ENCODE results near the gene UCN. TPM values are rescaled to one million over a fixed set of nuclear protein-coding genes. Genes with fewer than 3 reads are reported as not detected.
"Not testable (repeated sequence)": the region's sequence is repeated elsewhere in the genome, so short reads cannot be mapped to it uniquely, and the experiment has no call there.

Gene UCN
- polyA plus RNA-seq, 10 donors, result 0.44 to 2.1 (median 1.2) TPM

DNA sequence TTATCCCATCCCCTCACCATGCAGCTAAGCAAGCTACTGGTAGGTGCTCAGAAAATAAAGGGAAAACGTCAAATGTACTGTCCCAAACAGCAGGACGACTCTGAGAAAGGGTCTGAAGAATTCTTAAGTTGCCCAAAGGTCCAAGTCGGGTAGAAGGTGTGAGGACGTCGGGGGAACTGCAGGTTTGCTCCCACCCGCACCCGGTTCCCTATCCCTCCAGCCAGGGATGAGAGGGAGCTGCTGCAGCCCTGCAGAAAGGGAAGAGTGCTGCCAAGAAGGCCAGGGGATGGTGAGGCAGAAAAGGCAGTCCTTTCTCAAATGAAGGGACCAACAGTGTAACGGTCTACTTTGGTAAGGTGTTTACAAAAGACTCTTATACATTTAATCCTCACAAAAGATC is 6.9 kb upstream of the UCN start:
- DNase-seq, result no peak

DNA sequence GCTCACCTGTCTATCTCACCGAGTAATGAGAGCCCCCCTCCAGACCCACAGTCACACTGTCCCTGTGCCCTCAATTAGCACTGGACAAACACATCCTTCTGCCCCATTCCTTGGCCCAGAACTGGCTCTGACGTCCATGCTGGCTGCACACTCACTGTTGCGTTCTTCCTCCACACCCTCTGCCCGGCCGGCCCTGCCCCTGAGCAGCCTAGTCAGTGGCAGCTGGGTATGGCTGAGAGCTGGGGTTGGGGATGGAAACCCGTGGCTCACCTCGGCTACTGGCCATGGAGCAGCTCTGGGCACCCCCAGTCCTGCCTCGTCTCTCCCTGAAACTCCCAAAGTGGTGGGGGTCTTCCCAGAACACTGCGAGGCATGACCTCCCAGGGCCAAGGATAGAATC is 6.5 kb upstream of the UCN start:
- no peak for DNase-seq

DNA sequence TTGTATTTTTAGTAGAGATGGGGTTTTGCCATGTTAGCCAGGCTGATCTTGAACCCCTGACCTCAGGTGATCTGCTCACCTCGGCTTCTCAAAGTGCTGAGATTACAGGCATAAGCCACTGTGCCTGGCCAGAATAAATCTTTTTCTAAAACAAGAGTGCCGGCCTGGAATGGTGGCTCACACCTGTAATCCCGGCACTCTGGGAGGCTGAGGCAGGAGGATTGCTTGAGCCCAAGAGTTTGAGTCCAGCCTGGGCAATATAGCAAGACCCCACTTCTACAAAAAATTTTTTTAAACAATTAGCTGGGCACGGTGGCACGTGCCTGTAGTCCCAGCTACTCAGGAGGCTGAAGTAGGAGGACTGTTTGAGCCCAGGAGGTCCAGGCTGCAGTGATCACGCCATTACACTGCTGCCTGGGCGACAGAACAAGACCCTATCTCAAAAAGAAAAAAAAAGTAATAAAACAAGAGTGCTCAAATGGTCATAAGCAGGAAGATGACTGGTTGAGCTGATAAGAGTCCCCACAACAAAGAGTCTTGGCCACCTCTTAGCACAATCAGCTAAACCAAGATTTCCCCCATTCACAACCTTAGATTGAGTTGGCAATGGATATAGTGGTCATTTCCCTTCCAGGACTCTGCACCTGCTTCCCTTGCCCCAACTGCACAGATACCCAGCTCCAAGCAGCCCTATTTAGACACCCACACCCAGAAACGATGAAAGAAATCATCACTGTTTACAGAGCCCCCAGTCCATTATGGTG is 5.8 kb upstream of the UCN start:
- DNase-seq, result no peak

DNA sequence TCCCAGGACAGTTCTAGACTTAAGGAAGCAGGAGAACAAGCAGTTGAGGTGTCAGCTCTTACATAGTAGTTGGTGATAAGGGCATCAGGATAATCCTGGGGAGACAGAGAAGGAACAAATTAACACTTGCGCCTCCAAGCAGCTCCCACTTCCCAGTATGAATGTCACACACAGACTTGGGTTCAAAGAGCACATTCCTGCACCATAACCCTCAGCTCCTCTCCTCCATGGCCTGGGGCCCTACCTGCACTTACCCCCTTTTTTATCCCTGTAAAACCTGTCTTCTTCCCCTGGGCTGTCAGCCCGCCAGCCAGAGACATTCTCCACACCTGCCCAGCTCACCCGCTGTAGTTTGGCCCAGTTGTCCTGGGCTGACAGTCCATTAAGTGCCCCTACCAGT is 3.9 kb upstream of the UCN start:
- DNase-seq, result no peak

DNA sequence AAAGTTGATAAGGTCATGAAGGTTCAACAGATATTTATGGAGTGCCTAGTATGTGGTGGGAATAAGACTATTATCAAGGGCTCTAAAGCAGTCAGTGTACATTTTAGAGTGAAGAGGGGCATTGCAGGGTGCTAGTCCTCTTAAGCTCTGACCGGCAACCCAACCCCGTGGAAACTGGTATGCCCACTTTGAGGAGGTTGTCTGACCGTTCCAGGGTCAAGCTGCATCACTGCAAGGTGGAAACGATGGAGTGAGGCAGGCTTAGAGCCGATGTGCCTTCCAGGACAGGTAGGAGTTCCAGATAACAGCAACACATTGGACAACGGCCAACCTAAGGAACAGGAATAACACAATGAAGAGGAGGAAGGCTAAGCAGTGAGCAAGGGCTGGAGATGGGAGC is 1.4 kb upstream of the UCN start:
- DNase-seq, result no peak

DNA sequence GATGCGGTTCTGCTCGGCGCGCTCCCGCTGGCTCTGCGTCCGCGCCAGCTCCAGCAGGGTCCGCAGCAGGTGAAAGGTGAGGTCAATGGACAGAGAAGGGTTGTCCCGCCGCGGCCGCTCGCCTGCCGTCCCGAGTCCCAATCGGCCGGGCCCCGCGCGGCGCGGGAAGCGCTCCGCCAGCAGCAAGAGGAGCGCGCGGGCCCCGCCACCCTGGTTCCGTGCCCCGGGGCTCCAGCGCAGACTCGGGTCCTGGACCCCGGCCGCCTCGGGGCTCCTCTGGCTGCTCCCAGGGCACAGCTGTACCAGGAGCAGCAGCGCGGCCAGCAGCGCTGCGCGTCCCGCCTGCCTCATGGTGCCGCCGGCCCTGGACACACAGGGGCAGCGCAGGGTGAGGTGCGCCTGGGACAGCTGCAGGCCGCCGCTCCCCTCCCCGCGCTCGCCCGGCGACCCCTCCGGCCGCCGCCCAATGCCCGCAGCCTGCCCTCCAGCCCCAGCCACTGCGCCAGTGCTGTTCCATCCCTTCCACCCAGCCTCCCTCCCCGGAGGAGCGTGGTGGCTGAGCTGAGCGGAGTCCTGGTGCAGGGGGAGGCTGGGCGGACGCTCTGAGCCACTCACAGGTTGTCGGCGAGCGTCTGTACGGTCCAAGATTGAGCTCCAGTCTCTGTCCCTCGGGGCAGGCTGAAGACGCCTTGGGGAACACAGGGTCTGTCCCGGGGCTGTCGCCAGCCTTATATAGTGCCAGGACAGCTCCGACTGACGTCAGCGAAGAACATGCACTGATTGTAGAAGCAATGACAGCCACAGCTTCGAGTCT is 493 bp downstream of the UCN start:
- no peak for DNase-seq

DNA sequence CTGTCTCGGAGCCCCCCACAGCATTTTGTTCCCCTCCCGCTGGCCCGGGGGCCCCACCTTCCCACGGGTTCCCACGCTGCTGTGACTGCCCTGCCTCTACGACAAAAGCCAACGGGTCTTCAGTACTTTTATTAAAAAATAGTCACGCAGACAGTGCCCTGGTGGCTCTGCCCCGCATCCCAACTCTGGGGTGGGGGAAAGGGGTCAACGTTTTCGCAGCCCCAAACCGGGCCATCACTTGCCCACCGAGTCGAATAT is 1.0 kb downstream of the UCN start:
- no peak for DNase-seq

DNA sequence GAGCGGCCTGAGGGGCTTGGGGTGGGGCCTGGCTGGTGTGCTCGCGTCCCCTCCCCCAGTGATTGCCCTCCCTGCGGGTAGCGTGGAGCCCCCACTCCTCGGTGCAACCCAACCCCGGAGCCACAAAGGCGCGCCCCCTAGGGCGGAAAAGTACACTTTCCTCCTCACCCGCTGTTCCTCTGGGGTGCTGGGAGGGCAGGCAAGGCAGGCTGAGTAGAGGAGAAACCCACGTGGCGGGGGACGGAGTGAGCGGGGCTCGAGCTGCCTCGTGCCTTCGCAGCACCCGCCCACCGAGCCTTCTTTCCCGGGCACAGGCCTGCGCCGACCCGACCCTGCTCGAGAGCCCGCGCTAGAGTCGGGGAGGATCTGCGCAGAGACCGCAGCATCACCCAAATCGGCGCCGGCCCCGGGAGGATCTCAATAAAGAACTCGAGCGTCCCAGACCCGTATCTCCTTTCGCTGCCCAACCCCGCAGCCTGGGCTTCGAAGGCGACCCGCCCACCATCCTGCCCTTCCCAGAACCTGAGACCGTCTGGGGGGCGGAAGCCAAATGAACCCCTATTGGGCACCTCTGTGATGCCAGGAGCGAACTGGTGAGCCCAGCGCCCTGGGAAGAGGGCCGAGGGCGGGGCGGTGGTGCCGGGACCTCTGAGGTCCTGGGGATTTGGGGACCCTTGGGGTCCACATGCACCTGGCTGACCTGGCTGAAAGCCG is 1.5 kb downstream of the UCN start:
- no peak for DNase-seq

DNA sequence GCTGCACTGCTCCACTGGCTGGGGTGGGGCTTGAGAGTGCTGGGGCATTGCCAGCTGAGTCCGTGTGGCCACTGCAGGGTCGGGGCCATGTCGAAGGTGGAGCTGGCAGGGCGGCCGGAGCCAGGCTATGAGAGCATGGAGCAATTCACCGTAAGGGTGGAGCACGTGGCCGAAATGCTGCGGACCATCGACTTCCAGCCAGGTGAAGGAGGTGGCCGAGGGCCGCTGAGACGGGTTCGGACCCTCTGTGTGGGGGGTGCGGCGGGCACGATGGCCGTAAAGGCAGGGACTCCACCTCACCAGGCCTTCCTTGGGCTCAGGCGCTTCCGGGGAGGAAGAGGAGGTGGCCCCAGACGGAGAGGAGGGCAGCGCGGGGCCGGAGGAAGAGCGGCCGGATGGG is 2.1 kb downstream of the UCN start:
- DNase-seq, result no peak

DNA sequence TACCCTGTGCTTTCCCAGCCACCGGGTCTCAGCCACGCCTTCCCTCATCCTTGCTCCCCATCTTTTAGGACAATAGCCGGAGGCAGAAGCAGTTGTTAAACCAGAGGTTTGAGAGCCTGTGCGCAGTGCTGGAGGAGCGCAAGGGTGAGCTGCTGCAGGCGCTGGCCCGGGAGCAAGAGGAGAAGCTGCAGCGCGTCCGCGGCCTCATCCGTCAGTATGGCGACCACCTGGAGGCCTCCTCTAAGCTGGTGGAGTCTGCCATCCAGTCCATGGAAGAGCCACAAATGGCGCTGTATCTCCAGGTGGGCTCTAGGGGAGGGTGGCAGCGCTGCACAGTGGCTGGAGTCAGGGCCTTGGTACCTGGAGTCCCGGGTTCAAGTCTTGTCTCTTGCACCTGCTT is 2.7 kb downstream of the UCN start:
- DNase-seq, result no peak

DNA sequence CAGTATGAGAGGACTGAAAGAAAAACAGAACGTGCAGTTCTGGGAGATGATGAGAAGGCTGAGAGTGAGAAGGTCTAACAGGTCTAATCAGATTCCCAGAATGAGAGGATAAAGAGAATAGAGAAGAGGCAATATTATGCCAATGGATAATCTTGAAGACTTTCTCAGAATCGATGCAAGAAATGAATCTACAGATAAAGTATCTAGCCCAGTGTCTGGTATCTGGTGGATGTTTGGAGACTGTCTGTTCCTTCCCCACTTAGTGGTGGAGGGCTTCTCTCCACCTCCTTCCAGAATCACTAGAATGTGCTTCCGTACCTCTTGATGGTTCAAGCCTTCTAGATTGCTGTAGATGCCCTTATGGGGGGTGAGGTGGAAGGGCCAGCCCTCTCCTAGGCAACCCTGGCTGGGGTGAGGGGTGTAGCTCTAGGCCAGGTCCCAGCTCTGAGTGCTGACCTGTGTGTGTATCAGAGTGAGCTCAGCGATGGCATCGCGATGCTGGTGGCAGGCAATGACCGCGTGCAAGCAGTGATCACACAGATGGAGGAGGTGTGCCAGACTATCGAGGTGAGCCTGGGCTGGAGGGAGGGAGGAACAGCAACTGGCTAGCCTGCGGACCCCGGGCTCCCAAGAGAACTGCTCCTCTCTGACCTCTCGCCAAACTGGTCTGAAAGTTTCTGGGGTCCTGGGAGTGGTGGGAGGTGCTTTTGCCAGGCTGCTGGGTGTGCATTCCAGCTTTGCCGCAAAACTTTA is 3.6 kb downstream of the UCN start:
- no peak for DNase-seq

DNA sequence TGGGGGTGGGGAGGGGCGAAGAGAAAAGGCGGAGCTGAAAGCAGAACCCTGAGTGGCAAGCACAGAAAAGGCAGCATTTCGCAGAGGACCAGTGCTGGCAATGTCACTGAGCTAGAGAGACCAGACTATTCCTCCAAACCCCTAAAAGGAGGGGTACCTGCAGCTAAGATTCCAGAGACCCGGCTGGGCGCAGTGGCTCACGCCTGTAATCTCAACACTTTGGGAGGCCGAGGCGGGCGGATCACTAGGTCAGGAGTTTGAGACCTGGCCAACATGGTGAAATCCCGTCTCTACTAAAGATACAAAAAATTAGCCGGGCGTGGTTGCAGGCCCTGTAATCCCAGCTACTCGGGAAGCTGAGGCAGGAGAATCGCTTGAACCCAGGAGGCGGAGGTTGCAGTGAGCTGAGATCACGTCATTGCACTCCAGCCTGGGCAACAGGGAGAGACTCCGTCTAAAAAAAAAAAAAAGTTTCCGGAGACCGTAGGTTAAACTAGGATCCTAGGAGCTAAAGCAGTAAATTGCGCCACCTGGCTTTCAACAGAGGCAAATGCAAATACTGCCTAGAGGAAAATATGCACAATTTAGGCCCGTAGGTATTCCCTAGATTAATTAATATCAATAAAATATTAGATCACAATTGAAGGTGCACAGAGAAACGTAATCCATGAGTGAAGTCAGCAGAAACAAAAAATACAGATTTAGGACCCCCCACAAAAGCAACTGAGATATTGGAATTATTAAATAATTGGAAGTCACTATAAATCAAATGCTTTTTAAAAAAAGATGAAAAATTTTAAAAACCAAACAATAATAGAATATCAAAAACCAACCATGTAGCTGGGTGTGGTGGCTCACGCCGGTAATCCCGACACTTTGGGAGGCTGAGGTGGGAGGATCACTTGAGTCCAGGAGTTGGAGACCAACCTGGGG is 4.9 kb downstream of the UCN start:
- peak in 2 of 3 donors; percentile 40 to 47 for DNase-seq

DNA sequence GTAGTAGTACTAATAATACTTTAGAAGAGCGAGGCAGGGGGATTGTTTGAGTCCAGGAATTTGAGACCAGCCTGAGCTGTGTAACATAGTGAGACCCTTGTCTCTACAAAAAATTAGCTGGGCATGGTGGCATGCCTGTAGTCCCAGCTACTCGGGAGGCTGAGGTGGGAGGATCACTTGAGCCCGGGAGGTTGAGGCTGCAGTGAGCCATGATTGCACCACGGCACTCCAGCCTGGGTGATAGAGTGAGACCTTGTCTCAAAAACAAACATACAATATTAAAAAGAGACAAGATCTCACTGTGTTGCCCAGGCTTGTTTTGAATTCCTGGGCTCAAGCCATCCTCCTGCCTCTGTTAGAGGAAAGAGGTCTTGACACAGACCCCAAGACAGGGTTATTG is 7.6 kb downstream of the UCN start:
- not testable (repeated sequence) for DNase-seq

DNA sequence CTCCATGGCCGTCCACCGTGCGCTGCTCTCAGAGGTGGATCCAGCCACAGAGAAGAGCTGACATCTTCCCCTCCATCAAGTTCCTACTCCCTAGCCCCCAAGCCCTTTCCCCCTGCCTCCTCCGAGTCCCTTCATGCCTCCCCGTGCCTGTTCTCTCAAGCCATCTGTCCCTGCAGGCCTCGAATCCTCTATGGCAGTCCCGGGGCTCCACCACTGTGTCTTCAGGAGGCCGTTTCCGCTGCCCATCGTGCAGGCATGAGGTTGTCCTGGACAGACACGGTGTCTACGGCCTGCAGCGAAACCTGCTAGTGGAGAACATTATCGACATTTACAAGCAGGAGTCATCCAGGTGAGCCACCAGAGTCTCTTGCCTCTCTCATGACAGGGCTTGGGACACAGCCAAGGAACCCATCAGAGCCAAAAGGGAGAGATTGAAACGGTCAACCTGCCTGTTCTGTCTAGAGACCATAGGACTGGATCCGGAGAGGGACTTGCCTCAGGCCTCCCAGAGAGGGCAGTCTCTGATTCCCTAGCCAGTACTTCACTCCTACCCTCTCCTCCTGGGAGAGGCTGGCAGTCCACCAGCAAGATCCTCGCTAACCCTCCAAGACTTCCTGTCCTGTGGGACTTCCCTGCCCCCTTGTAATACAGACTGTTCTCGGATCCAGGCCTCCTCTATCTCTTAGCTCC is 9.7 kb downstream of the UCN start:
- DNase-seq, result no peak

DNA sequence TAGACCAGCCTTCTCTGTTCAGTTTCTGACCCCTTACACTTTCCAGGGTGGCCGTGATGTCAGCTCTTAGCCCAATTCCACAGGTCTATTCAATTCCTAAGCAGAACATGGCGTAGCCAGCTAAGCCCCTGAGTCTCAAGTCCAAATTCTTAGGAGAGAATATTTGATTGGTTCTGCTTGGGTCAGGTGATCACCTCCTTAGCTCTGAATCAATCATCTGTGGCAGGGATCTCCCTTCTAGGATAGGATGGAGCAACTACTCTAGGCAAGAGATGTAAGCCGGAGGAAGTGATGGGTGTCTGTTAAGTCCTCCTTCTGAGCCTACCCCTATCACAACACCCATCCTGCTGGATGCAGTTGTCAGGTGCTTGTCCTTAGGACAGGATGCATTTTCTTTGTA is 11.1 kb downstream of the UCN start:
- DNase-seq, result no peak

DNA sequence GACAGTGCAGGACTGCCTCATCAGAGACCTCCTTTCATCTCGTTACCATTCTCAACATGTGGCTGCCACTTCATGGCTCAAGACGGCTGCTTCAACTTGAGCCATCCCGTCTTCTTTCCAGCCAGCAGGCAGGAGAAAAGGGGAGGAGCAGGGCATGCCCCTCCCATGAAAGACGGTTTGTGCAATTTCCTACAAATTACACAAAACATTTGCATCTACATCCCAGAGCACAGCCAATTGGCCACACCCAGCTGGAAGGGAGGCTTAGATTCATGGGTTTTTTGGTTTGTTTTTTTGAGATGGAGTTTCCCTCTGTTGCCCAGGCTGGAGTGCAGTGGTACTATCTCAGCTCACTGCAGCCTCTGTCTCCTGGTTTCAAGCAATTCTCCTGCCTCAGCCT is 11.8 kb downstream of the UCN start:
- no peak for DNase-seq

DNA sequence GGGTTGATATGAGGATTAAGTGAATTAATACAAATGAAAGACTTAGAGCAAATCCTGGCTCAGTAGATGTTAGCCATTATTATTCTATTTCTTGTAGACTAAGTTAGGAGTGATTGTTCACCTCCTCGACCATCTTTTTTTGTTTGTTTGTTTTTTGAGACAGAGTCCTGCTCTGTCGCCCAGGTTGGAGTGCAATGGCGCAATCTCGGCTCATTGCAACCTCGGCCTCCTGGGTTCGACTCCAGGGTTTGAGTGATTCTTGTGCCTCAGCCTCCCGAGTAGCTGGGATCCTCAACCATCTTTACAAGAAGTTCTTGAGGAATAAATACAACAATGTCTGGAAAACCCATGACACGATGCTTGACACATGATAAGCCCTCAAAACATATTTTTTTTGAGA is 13.3 kb downstream of the UCN start:
- no peak for DNase-seq

DNA sequence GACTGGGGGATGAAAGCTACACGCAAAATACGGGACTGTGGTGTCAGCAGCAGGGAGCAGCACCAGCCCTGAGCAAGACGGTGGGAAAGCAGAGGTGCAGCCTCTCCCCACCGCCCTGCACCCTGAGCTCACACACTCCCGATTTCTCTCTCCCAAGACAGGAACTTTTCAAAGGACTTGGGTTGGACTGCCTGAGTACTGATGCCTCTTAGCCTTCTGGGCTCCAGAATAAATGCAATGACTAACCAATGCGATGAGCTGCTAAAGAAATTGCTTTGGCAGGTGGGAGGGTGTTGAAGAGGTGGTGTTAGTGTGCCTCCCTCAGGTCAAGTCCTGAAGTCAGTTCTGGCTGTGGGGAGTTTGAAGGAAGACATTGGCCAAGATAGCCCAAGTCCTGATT is 16.4 kb downstream of the UCN start:
- no peak for DNase-seq

DNA sequence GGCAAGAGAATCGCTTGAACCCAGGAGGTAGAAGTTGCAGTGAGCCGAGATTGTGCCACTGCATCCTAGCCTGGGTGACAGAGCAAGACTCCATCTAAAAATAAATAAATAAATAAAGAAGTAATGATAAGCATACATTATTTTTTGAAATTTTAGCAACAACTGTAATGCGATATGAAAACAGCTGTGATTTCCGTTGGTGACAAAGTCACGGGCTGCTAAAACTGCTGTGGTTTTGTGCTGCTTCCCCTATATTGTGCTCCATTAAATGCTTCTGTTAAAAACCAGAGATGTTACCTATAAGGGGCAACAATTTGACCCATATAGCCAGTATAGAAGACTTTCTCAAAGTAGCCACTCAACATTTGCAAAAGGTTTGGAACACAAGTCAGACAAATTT is 17.7 kb downstream of the UCN start:
- DNase-seq, result no peak

DNA sequence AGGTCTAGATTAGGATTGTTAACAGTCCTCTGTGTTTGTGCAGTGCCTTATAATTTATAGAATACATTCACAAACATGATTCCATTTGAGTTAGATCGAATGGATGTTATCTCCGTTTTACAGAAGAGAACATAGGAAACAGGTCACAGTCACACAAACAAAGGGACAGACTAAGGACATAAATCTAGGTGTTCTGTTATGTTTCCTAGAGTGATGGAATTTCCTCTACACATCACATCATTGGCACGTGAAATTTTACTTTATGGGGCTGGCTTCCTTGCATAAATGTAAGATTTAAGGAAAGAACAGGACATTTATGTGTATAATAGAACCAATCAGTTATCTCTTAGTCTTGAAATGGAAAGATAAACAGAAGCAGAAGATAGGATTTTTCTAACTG is 19.6 kb downstream of the UCN start:
- DNase-seq, result no peak

DNA sequence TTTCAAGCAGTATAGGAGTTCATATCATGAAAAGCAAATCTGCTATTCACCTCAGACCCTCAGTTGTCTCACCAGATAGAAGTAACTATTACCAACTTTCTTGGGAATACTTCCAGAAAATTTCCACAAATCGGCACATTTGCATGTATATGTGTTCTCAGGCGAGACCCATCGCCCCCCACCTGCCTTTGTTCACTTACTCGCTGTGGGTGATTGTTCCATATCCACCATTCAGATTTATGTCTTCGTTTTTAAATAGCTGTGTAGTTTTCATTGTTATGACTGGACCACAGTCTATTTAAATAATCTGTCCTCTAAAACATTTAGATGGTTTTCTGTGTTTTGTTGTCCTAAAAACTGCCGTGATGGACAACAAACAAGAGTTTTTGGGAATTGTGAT is 22.8 kb downstream of the UCN start:
- no peak for DNase-seq
